Breast epithelium (tissue), 4 donors: Measurements from ENCODE around the gene CPA1. TPM values are rescaled to one million over a fixed set of nuclear protein-coding genes. Genes with fewer than 3 reads are reported as not detected.

Experiments
- DNase-seq, 2 donors: peaks; one replicate each; pipeline ENCODE4 v3.0.0-alpha.2; 2019; ENCODE audit warnings: low spot score in 2 of 2
- H3K27ac ChIP-seq, 2 donors: fragments of 200-600 bp; sonication (generic) in 1 of 2; one replicate each; pipeline ENCODE4 v1.5.1; 2016 to 2019; ENCODE audit warnings: mild to moderate bottlenecking in 1 of 2
- H3K27me3 ChIP-seq, 2 donors: fragments of 200-600 bp; sonication (generic) in 1 of 2; one replicate each; pipeline versions ENCODE4 v1.5.1 to v1.6.0; 2017 to 2019; ENCODE audit warnings: control low read depth in 1 of 2, mild to moderate bottlenecking in 1 of 2
- H3K36me3 ChIP-seq: fragments of 200-600 bp; one replicate; pipeline ENCODE4 v1.5.1; 2019
- H3K4me1 ChIP-seq, 2 donors: fragments of 200-600 bp; sonication (generic); one replicate each; pipeline ENCODE4 v1.5.1; 2016 to 2019; ENCODE audit warnings: control low read depth in 1 of 2
- H3K4me3 ChIP-seq, 3 donors: fragments of 200-600 bp; sonication (generic); 1 replicate in 2 of 3; 2 replicates in 1 of 3; pipeline ENCODE4 v1.5.1; 2016 to 2019; ENCODE audit warnings: mild to moderate bottlenecking in 3 of 3, moderate library complexity in 2 of 3
- H3K9me3 ChIP-seq, 2 donors: fragments of 200-600 bp; sonication (generic) in 1 of 2; one replicate each; pipeline ENCODE4 v1.5.1; 2016 to 2019; ENCODE audit warnings: control low read depth in 1 of 2
- CTCF ChIP-seq, 3 donors: fragments of 450-650 bp; IDR thresholded peaks; one replicate each; pipeline ENCODE4 v1.5.1; 2016 to 2017; ENCODE audit warnings: antibody characterized with exemption in 3 of 3, mild to moderate bottlenecking in 3 of 3, moderate library complexity in 3 of 3
- POLR2A ChIP-seq: fragments of 450-650 bp; IDR thresholded peaks from one replicate; pipeline ENCODE4 v1.6.1; 2016; ENCODE audit warnings: antibody characterized with exemption, mild to moderate bottlenecking, moderate library complexity
- POLR2AphosphoS5 ChIP-seq, 3 donors: sonication (generic); formaldehyde crosslinking; IDR thresholded peaks; one replicate each; pipeline ENCODE4 v1.6.1; 2017; ENCODE audit warnings: antibody characterized with exemption in 3 of 3
- intact Hi-C: fragments of 100-400 bp; cut with DNase I; formaldehyde crosslinking; loops from one replicate; pipeline ENCODE4 v1.15.1; 2023; ENCODE audit warnings: low total_unique reads
- total RNA-seq, 3 donors: library from RNA; depleted of rRNA; stranded (reverse); fragments of >200 nt; gene quantifications; one replicate each; pipeline ENCODE4 v1.1.0, GENCODE V29; 2016

Gene CPA1
- total RNA-seq, 3 donors from 2014 or later = 0.73 to 0.96 TPM; not detected in 1

GRCh38 chr7:130337410-130337971, 42.8 kb upstream of the CPA1 start:
- Histone ChIP-seq H3K27me3 (no peaks in the 10 kb centered on the region), H3K36me3 (no peaks in the 10 kb centered on the region), H3K27ac (no peak overlapping the region), H3K9me3 (no peaks in the 10 kb centered on the region), H3K4me3 (no peak overlapping the region), H3K4me1 (no peaks in the 10 kb centered on the region)
- intact Hi-C loops = no loop called here
- TF ChIP-seq POLR2AphosphoS5 (IDR thresholded peaks at IDR 0.05) (no peak), POLR2A (no peak), CTCF (IDR thresholded peaks at IDR 0.05) (no peak)
- no peak for DNase-seq

- Histone ChIP-seq H3K4me1 (no peaks in the 10 kb centered on the region), H3K9me3 (no peaks in the 10 kb centered on the region), H3K27ac (no peak overlapping the region), H3K27me3 (no peaks in the 10 kb centered on the region), H3K4me3 (no peak overlapping the region), H3K36me3 (no peaks in the 10 kb centered on the region)
- no peak for DNase-seq
- no peak for TF ChIP-seq CTCF (IDR thresholded peaks at IDR 0.05)
- no peak for TF ChIP-seq POLR2A
- TF ChIP-seq POLR2AphosphoS5 (IDR thresholded peaks at IDR 0.05) = no peak
- intact Hi-C loops = no loop called here
Observed at GRCh38 chr7:130338233-130338632, 42.1 kb upstream of the CPA1 start.

GRCh38 chr7:130341882-130342281, 38.4 kb upstream of the CPA1 start:
- no peak overlapping the region for H3K4me3 ChIP-seq
- H3K4me1 ChIP-seq = no peaks in the 10 kb centered on the region
- no peaks in the 10 kb centered on the region for H3K27me3 ChIP-seq
- DNase-seq = no peak
- intact Hi-C loops = no loop called here
- TF ChIP-seq CTCF (IDR thresholded peaks at IDR 0.05) (no peak), POLR2AphosphoS5 (IDR thresholded peaks at IDR 0.05) (no peak), POLR2A (no peak)
- H3K9me3 ChIP-seq = no peaks in the 10 kb centered on the region
- no peak overlapping the region for H3K27ac ChIP-seq
- H3K36me3 ChIP-seq = no peaks in the 10 kb centered on the region

GRCh38 chr7:130342701-130343380, 37.5 kb upstream of the CPA1 start:
- intact Hi-C loops = no loop called here
- H3K27me3 ChIP-seq = no peaks in the 10 kb centered on the region
- no peak for DNase-seq
- no peaks in the 10 kb centered on the region for H3K4me1 ChIP-seq
- no peaks in the 10 kb centered on the region for H3K36me3 ChIP-seq
- H3K9me3 ChIP-seq = no peaks in the 10 kb centered on the region
- H3K4me3 ChIP-seq = no peak overlapping the region
- TF ChIP-seq CTCF (IDR thresholded peaks at IDR 0.05) (no peak), POLR2A (no peak), POLR2AphosphoS5 (IDR thresholded peaks at IDR 0.05) (no peak)
- no peak overlapping the region for H3K27ac ChIP-seq

GRCh38 chr7:130344271-130344866, 35.9 kb upstream of the CPA1 start, which contains the start of gene CPA5:
Gene CPA5, plus strand, starts transcription at chr7:130344816. Its CDS starts 1,670 bp downstream, at chr7:130346486.
- Histone ChIP-seq H3K36me3 (no peaks in the 10 kb centered on the region), H3K4me3 (no peak within 1 kb of the TSS), H3K4me1 (no peaks in the 10 kb centered on the region), H3K27me3 (no peaks in the 10 kb centered on the region), H3K27ac (no peak within 1 kb of the TSS), H3K9me3 (no peaks in the 10 kb centered on the region)
- no peak for DNase-seq
- intact Hi-C loops = no loop called here
- TF ChIP-seq POLR2A = no peak
